ENCODE measurements around the gene CLRN1. TPM values are rescaled to one million over a fixed set of nuclear protein-coding genes. Genes with fewer than 3 reads are reported as not detected.

Gene CLRN1
- polyA plus RNA-seq, 3 donors = not detected

DNA sequence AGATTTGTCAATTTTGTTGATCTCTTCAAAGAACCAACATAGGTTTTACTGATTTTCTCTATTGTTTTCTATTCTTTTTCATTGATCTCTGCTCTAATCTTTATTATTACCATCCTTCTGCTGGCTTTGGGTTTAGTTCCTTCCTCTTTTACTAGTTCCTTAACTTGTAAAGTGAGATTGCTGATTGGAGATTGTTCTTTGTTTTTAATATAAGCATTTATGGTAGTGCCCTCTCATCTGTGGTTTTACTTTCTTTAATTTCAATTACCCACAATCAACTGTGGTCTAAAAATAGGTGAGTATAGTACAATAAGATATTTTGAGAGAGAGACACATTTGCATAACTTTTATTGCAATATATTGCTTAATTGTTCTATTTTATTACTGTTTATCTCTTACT, 13.2 kb upstream of the CLRN1 start:
- no peak for DNase-seq (ENCODE audit: extremely low read depth in 1 of 11, low read depth in 9 of 11, low spot score in 4 of 11)

DNA sequence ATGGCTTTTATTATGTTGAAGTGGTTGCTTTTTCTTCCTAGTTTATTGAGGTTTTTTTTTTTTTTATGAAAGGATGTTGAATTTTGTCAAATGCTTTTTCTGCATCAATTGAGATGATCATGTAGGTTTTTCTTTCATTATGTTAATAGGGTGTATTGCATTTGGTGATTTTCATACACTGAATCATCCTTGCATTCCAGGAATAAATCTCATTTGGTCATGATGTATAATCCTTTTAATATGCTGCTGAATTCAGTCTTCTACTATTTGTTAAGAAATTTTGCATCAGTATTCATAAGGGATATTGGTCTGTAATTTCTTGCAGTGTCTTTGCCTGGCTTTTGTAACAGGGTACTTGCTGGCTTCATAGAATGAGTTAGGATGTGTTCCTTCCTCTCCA, 11.5 kb upstream of the CLRN1 start:
- no peak for DNase-seq (ENCODE audit: extremely low read depth in 1 of 11, low read depth in 9 of 11, low spot score in 4 of 11)

DNA sequence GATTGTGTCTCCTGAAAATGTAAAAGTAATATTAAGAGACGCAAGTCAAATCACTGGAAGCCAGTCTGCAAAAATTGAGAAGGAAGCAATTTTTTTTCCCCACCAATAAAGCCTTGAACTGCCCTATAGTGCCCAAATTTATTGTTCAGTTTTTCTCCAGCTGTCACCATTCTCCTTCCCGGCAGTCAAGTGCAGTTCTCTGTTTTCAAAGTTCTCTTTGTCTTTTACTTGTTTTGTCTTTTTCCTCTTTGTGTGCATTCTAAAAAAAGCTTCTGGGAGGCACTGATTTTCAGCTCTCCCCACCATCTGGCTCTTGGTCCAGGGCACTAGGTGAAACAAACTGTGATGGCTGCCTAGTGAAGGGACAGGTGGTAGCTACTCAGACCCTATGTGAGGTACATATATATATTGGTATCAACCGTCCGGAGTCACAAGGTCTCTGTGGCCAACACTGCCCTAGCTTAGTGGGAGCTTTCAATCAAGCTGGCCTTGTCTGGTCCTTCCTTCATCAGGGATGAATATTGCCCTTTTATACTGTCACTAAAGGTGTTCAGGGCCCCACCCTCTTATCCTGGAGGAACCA, 6.1 kb upstream of the CLRN1 start:
- no peak for DNase-seq (ENCODE audit: extremely low read depth in 1 of 11, low read depth in 9 of 11, low spot score in 4 of 11)

DNA sequence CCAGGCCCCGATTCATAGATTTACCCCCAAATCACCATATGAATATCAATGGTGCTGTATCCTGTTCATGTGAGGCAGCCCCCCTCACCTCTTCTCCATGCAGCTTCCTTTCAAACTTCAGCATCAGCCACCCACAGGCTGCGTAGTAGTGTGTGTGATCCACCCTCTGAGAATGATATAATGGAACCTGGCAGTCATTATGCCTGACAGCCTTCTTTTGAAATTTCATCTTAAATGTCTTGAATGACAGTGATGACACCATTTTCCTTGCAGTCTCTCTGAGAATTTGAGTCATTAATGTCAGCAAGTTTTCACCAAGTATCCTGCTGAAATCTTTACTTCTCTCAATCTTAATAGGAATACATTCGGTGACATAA, 3.5 kb upstream of the CLRN1 start:
- DNase-seq (ENCODE audit: extremely low read depth in 1 of 11, low read depth in 9 of 11, low spot score in 4 of 11) = no peak

DNA sequence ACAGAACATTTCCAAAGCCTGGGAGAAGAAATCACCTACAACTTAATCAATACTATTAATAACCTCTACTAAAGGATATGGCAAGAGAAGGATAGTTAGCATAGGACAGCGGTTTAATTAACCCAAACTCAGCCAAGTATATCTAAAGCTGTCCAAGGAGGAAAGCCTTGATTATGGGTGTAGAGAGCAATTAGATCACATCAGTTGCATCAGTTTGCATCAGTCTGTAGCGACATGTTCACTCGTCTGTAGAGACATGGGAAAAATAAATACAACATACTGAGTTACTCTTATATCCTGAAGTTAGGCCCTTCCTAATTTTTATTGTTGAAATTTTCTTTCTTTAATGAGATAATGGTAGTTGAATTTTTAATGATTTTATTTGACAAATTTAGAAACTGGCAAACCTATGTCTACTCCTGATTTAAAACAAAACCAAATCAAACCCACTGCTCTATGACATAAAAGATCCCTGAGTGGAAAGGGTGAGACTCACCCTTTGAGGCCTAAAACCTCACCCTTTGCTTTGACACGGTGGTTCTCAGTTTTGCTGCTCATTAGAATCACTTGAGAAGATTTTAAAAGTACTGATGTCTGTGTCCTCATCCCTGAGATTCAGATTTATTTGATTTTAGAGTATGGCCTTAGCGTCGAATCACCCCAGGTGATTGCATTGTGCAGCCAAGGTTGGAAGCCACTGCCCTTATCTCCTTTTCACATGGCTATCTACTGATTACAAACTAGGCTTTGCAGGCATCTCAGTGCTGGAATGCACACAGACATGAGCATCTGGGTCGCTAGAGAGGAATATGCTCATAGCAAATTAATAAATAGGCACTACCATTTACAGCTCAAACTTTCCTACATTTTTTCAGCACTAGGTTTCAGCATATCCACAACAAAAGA, 2.8 kb upstream of the CLRN1 start:
- DNase-seq (ENCODE audit: extremely low read depth in 1 of 11, low read depth in 9 of 11, low spot score in 4 of 11) = no peak

DNA sequence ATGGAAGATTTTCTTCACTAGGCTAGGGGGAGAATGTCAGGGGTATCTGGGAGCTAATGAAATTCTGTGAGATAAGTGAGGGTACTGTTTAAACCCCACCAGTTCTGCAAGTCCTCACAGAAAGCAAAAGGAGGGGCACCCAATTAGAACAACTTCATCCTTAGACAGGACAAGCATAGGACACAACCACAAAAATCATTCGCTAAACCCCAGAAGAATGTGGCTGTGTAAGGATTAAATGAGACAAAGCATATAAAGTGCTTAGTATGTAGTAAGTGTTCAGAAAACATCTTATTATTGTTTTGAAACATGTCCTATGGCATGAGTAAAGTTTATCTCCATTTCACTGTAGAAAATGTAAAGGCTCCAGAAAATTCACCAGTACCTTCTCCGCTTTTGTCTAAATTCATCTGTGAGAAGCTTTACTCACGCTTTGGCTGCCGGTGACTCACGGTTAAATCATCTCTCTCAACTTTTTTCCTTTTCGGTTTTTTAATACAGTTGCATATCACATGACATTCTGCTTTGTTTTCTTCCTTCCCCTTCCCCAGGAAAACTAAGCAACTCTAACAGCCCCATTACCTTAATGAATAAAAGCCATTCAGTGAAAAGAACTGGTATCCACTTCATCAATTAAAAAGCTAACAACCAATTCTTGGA, 1.7 kb downstream of the CLRN1 start:
- DNase-seq (ENCODE audit: extremely low read depth in 1 of 11, low read depth in 9 of 11, low spot score in 4 of 11) = no peak

DNA sequence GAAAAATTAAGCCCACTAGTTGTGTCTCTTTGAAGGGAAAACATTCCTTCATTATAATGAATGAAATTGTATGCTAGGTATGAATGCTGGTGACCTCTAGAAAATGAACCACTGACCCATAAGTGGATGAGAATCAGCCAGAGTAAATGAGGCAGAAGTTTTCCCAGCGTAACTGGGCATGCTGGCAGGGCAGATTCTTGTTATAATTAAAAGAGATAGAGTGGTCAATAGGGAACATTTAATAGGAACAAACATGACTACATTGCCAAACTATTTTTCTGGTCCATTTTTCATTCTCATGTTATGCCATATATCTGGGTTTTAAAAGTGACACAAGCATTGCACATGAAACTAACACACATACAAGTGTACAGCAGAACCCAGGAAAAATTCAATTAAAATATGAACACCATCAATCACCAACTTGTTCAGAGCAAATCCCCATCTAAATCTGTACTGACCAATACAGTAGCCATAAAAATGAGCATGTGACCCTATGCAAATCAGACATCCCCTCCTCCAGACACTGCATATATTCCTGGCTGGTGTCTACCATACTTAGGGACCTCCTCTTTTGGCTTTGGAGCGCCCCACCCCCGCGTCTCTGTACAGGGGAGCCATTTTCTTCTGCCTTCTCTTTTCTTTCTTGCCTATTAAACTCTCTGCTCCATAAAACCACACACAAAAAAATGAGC, 4.0 kb downstream of the CLRN1 start:
- DNase-seq (ENCODE audit: extremely low read depth in 1 of 11, low read depth in 9 of 11, low spot score in 4 of 11) = no peak

DNA sequence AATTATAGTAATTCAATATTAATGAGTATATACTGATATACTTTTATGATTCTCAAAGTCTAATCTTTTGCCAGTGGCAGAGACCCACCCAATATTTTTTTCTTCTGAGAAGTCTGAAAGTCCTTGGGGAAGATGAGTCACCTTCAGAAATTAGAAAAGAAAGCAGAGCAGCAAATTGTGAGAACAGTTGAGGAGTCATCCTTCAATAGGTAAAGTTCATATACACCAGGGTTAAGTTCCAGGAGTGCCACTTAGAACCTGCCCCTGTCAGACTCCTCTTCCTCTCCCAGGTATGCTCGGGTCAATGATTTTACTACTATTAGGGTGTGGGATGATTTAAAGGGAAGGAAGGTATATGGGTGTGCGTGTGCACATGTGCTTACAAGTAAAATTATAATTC, 7.1 kb downstream of the CLRN1 start:
- no peak for DNase-seq (ENCODE audit: extremely low read depth in 1 of 11, low read depth in 9 of 11, low spot score in 4 of 11)

DNA sequence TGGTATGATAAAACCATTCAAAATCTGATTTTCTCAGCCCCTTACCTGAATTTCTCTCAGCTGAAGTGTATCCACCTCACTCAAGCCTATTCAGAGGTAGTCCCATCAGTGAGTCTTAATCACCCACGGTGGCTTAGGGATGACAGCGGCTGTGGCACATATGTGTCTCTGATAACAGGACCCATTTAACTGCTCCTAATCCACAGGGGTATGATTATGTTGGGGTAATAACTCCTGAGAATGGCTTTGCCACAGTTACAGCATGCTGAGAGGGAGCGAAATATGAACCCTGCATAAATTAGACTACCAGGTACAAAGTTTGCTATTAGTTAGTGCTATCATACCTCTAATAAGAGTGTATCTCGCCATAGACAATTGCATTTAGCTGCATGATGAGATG, 10.6 kb downstream of the CLRN1 start:
- DNase-seq (ENCODE audit: extremely low read depth in 1 of 11, low read depth in 9 of 11, low spot score in 4 of 11) = no peak

DNA sequence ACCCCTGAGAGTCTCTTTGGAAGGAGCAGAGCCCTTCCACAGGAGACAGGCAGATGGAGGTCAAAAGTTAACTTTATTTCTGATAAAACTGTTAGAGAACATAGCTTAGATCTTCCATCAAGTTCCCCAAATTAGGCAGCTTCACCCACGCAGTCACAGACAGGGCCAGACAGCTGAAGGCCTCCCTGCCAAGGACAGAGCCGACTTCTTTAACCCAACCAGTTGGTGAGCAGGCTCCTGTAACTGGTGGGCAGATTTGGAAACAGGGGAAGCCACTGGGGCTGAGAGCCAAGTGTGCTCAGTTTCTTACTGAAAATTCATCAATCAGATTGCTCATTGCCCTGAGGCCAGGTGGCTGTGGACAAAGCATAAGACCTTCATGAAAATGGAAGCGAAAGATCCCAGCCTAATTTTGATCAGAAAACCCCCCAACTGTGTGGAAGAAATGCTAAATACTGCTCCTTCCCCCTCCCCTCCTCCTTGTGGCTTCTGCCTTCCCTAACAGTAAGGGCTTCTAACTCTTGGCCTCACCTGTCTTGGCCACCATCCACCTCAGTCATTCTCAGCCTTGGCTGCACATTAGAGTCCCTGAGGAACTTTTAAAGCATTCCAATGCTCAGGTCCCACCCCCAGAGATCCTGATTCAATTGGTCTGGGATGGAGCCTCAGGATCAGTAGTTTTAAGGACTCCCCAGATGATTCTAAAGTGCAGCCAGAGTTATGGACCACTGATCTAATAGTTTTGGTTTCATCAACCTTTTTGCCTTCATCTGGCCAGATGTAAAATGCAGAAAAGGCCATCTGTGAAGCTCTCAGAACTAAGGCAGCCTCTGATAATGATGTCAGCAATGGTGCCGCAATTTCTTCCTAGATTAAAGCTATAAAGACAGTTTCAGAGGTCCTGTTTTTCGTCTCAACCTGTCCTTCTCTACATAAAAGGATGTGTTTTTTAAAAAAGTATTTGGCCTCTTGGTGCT, 11.5 kb downstream of the CLRN1 start:
- no peak for DNase-seq (ENCODE audit: extremely low read depth in 1 of 11, low read depth in 9 of 11, low spot score in 4 of 11)

DNA sequence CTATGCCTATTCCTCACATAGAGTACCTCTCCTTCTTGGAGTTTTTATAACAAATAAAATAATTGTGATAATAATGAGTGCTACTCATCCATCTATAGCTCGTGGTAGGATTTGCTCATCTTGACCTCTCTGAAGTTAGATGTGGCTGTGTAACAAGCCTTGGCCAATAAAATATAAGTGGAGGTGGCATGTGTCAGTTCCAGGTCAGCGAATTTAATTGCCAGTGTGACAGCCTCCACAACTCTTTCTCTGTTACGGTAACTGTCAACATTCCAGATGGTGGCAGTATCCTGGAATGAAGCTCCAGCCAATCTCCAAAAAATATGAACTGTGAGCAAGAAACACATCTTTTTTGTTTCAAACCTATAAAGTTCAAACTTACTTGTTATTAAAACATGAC, 13.8 kb downstream of the CLRN1 start:
- peak; percentile 30 to 85 (median 59) for DNase-seq (ENCODE audit: extremely low read depth in 1 of 11, low read depth in 9 of 11, low spot score in 4 of 11)

DNA sequence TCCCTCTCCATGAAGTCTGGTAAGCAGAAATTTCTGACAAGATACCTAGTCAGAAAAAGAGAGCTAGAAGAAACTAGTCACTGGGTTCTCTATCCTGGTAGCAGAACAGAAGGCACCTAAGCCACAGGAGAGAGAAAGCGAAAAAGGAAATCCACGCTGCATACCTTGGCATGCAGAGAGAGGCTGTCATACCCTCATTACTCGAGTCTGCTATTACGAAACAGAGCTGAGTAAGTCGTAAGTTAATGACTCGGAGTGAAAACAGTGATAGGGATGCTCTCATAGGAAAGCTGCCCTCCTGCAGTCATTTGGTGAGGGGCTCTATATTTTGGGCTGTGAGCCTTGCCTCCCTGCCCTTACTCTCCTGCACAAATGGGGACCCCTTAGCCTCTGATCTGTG, 16.2 kb downstream of the CLRN1 start:
- no peak for DNase-seq (ENCODE audit: extremely low read depth in 1 of 11, low read depth in 9 of 11, low spot score in 4 of 11)

DNA sequence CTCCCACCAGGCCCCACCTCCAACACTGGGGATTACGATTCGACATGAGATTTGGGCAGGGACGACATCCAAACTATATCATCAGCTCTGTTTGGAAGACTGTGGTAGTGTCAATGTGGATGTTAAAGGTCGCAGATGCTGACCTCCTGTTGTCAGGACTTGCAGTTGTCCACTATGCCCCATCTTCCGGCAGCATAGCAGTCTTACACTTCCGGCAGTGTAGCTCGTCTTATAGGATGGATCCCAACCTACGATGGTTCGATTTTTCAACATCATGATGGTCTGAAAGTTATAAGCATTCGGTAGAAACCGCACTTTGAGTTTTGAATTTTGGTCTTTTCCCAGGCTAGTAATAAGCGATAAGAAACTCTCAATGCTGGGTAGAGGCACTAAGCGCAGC, 20.6 kb downstream of the CLRN1 start:
- DNase-seq (ENCODE audit: extremely low read depth in 1 of 11, low read depth in 9 of 11, low spot score in 4 of 11) = no peak

DNA sequence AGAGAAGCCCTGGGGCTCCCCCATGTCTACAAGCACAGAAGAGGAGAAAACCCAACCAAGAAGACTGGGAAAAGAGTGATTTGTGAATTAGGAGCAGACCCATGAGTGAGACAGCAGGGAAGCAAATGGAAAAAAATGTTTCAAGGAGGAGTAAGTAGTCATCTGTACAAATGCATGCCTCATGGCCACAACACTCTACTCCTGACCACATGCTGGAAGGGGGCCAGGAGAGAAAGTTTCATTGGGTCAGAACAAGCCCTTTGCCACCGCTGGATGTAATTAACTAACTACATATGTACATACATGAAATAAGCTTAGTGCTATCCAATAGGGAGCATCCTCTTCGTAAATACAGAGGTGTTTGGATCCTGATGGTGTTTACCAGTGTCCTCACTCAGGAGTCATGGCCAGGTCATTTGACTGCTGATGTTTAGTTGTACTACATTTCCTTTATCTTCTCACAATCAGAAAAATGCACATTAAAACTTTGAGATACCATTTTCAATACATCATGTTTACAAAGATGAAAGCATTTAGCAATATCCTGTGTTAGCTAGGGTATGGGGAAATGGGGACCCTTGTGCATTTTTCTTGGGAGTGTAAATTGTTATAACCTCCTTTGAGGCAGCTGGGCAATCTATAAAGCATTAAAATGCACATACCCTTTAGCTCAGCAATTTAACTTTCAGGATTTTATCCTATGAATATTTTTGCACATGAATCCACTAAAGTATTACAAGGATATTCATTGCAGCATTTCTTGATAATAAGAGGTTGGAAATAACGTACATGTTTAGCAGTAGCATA, 27.1 kb downstream of the CLRN1 start:
- no peak for DNase-seq (ENCODE audit: extremely low read depth in 1 of 11, low read depth in 9 of 11, low spot score in 4 of 11)

DNA sequence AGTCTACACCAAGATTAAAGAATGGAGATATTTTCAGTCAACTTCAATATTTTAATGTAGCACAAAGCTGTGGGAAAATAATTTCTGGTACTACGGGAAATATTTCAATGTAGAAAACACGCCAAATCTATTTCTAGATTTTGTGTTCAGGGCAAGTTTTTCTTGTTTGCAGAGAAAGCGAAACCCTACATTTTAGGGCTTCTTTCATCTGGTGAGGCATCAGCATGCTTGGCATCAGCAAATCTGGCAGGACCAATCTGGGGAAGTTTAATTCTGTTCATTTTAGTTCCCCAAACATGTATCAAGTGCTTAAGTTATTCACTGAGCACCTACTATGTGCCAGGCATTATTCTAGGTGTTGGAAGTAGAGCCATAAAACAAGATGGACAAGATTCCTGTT, 30.3 kb downstream of the CLRN1 start:
- no peak for DNase-seq (ENCODE audit: extremely low read depth in 1 of 11, low read depth in 9 of 11, low spot score in 4 of 11)

DNA sequence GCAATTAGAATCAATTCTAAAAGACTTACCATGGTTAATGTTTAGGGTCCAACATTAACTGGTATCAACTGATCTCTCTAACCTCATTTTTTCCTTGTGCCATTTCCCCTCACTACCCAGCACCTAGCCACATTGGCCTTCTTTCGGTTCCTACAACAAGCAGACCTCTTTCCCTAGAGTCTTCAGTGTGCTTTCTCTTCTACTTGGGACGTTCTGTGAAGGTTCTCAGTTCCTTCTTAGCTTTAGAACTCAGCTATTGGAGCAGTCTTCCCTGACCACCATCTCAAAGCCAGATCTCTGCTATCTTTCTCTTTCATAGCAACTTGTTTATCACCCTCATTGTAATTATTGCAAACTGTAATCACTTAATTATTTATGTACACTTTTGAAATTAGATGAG, 35.8 kb downstream of the CLRN1 start:
- DNase-seq (ENCODE audit: extremely low read depth in 1 of 11, low read depth in 9 of 11, low spot score in 4 of 11) = no peak

DNA sequence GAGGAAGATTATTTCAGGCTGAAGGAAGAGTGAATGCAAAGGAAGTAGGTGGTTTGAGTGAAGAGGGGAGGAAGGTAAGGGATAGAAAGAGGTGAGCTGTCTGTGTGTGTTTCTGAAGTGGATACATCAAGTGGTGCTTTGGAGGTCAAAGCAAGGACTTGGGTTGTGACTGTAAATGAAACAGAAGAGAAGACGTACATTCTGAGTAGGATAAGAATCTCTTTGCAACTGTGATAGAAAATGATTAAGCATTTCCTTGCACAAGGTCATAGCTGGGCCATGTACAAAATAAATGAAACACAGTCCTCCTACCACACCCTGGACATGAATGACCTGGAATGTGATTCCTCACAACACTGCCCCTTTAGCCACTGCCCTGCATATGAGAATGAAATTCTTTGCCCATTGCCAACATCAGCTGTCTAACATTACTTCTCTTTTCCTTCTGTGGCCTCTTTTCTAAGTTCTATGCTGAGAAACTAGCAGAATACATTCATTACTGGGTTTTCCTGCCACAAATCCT, 39.0 kb downstream of the CLRN1 start:
- DNase-seq (ENCODE audit: extremely low read depth in 1 of 11, low read depth in 9 of 11, low spot score in 4 of 11) = no peak

DNA sequence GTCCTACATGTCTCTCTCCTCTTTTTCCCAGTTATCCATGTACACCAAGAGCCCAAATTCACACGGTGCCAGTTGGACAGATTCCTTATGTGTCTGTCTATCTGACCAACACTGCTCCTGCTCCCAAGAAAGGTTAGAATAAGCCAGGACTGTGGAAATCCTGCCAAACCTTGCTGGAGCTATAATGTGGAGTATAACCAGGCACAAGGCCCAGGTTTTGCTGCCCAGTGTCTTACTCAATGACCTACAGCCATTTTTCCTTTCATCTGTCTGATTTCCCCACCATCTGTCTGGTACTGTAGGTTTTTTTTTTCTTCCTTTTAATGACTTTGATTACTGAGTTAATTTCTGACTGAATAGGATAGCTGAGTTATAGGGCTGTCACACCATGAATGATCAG, 40.8 kb downstream of the CLRN1 start:
- no peak for DNase-seq (ENCODE audit: extremely low read depth in 1 of 11, low read depth in 9 of 11, low spot score in 4 of 11)
